ENCODE results near the gene LRRC75A.

- TF ChIP-seq CTCF (conservative IDR thresholded peaks at IDR 0.05 in 1 of 2, IDR thresholded peaks at IDR 0.05 in 1 of 2; ENCODE audit: low read depth in 1 of 2, low read length in 2 of 2) = no peak
- no peak for TF ChIP-seq EZH2 (IDR thresholded peaks at IDR 0.05; ENCODE audit: low read length, missing control alignments)
These were observed 32.7 kb downstream of the LRRC75A start for GRCh38 chr17:16459271-16459670.
